Stimulated activated CD8-positive, alpha-beta memory T cell treated with anti-CD3 and anti-CD28 coated beads, Interleukin-15, amount 100 ng/mL, for 1 hour (primary cell): Measurements from ENCODE around the gene CRYBB2.
"Not testable (repeated sequence)": the region's sequence is repeated elsewhere in the genome, so short reads cannot be mapped to it uniquely, and the experiment has no call there.

Experiments used
- DNase-seq: peaks from one replicate; pipeline ENCODE4 v3.0.0-alpha.2; 2020; ENCODE audit warnings: low read depth

Gene CRYBB2

GRCh38 chr22:25199731-25200520 lies 19.5 kb upstream of the CRYBB2 start, which contains the start of gene CRYBB3:
TSS of gene CRYBB3 (plus strand) at chr22:25199858. CDS start at chr22:25201397, 1,539 bp downstream.
- DNase-seq: no peak

DNA sequence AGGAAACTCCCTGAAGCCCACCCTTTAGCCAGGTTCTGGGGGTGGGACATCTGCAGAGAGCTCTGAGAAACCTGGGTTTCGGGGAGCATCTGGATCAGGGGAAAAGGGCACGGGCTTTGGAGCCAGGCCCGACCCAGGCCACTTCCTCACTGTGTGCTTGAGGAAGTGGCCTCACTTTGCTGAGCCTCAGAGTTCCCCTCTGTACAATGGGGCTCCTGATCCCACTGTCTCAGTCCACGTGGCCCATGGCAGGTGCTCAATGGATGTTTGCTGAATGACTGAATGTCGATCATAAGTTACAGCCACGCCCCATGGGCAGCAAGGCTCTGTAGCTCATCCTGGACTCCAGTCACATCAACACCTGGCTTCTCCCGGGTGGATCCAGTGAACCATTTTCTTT lies 18.5 kb upstream of the CRYBB2 start:
- DNase-seq: no peak

DNA sequence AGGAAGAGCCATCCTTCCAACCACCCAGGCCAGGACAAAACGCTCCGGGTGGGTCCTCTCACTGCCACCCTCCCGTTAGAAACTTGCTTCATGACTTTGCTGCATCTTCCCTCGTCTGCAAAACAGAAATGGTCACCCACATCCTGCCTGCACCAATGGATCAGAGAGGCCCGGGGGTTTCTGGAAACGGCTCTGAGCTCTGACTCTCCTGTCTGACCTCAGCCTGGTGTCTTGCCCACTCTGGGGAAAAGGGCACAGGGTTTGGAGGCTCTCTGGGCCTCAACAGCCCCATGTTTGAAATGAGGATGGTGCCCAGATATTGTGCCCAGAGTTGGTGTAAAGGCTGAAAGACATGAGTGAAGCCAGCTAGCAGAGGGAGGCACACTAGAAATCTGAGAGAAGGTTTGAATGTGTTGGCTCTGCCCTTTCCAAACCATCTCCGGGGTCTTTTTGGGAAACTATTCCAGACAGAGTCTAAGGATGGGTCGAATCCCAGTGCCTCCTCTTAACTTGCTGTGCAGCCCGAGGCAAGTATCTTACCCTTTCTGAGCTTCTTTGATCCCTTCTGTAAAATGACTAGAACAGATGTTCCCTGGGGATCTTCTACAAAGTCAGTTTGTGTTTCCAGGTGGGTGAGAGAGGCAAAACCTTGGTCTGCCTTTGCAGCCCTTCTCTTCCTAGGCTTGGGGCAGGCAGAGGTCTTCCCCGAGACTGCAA lies 17.7 kb upstream of the CRYBB2 start:
- no peak for DNase-seq

GRCh38 chr22:25202290-25202921 lies 17.0 kb upstream of the CRYBB2 start:
- peak; percentile 25 for DNase-seq

DNA sequence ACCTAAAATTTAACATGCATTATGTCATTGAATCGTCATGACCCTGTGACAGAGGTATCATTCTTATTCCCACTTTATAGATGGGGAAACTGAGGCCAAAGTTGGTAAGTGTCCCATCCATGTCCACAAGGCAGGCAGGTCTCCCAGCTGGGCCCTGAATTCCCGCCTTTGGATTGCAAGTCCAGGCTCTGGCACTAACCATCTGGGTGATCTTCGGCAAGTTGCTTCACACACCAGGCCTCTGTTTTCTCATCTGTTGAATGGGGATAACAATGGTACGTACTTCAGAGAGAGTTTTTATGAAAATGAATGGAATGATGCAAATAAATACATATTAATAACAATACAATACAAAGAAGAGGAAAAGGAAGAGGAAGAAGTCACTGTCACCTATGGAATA lies 16.4 kb upstream of the CRYBB2 start:
- no peak for DNase-seq

DNA sequence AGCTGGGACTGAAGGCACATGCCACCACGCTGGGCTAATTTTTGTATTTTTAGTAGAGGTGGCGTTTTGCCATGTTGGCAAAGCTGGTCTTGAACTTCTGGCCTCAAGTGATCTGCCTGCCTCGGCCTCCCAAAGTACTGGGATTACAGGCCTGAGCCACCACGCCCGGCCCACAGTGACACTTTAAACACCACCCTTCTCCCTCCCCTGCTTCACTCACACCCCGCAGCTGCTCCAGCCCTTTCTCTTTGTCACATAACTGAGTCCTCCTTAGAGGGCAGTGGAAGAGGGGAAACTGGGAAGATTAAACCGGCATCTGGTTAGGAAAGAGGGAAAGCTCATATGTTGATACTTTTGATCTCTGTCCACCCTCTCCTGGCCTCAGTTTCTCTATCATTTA lies 14.9 kb upstream of the CRYBB2 start:
- DNase-seq: not testable (repeated sequence)

DNA sequence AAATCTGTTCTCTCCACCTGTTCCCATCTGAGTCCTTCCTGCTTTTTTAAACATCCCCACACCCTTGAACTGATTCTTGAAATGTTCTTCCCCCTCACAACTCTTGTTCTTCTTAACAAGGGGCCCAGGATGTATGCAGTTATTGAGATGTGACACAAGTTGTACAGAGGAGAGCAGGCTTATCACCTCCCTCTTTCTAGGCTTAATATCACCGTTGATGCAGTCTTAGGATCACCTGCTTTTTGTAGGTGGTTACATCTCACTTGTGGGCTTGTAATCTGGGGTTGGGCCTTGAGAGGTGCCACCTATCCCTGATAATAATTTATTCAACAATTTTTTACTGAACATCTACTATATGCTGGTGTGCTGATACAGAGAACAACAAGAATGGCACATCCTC lies 13.6 kb upstream of the CRYBB2 start:
- DNase-seq: no peak

- no peak for DNase-seq
Measured at GRCh38 chr22:25206998-25207397, 12.4 kb upstream of the CRYBB2 start.

GRCh38 chr22:25207553-25208157 lies 11.8 kb upstream of the CRYBB2 start:
- no peak for DNase-seq

- no peak for DNase-seq
Measured at GRCh38 chr22:25208328-25208727, 11.1 kb upstream of the CRYBB2 start.

- DNase-seq: no peak
Measured at GRCh38 chr22:25208743-25209505, 10.5 kb upstream of the CRYBB2 start.

DNA sequence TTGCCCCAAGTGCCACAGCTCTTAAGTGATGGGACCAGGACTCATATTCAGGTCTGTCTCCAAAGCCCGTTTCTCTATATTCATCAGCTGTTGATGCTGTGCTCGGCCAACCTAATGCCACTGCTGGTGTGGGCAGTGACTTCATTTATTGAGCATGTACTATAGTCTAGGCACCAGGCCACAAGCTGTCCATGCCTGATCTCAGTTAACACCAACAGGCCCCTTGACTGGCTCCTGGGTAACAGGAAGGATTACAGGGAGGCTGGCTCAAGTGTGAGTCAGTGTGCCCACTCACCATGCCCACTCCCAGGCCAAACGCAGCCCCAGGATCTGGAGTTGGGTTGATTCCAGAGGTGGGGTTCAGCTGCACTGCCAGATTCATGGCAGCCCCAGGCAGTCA lies 8.6 kb upstream of the CRYBB2 start:
- no peak for DNase-seq

- DNase-seq: no peak
Measured at GRCh38 chr22:25212337-25212736, 7.1 kb upstream of the CRYBB2 start.

- no peak for DNase-seq
Measured at GRCh38 chr22:25213221-25213620, 6.2 kb upstream of the CRYBB2 start.

DNA sequence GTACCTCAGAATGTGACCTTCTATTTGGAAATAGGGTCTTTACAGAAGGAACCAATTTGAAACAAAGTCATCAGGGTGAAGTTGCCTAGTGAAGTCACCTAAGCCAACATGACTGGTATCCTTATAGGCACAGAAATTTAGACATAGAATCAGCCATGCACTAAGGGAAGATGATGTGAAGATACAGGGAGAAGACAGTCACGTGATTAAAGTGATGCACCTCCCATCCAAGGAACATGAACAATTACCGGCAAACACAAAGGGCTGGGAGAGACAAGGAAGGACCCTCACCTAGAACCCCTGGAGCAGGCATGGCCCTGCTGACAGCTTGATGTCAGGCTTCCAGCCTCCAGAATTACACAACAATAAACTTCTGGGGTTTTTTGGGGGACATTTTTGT lies 3.2 kb upstream of the CRYBB2 start:
- no peak for DNase-seq

GRCh38 chr22:25219948-25220442 lies 556 bp downstream of the CRYBB2 start:
- DNase-seq: no peak

GRCh38 chr22:25221790-25222189 lies 2.4 kb downstream of the CRYBB2 start:
- DNase-seq: no peak

GRCh38 chr22:25223269-25223850 lies 3.9 kb downstream of the CRYBB2 start:
- DNase-seq: no peak

- no peak for DNase-seq
Measured at GRCh38 chr22:25228822-25229221, 9.4 kb downstream of the CRYBB2 start.

GRCh38 chr22:25230760-25231159 lies 11.3 kb downstream of the CRYBB2 start:
- not testable (repeated sequence) for DNase-seq

- DNase-seq: no peak
Measured at GRCh38 chr22:25232301-25232700, 12.9 kb downstream of the CRYBB2 start.
